AG04449 (cell line): ENCODE measurements around the gene FPR2.

Experiments
- CTCF ChIA-PET: fragments of 350-600 bp; formaldehyde crosslinking; extraction: SDS; loops from one replicate; lab custom pipeline; 2021; ENCODE audit warnings: antibody characterized with exemption; lab: Yijun Ruan, JAX
- POLR2A ChIA-PET: fragments of 400-600, 350-600 bp; formaldehyde crosslinking; extraction: SDS; loops from one replicate; lab custom pipeline; 2020; ENCODE audit warnings: antibody characterized with exemption, inconsistent platforms; lab: Yijun Ruan, JAX
- DNase-seq: peaks from one replicate; pipeline ENCODE4 v3.0.0-alpha.2; 2010; ENCODE audit warnings: low read depth, low spot score
- H3K4me3 ChIP-seq: 2 replicates; pipeline ENCODE4 v1.5.1; 2011; ENCODE audit warnings: low read depth, mild to moderate bottlenecking, control low read depth, low read length
- TF ChIP-seq, protein P1 (sequence below): IDR thresholded peaks from one replicate; pipeline ENCODE4 v1.5.1; 2011; ENCODE audit warnings: mild to moderate bottlenecking, moderate library complexity, low read length, control low read depth, inconsistent platforms; ENCODE audit not compliant: insufficient read depth; ENCODE audit errors: missing control alignments

Gene FPR2

GRCh38 chr19:51807111-51807701 lies 46.2 kb downstream of the FPR2 start:
- ChIA-PET POLR2A (no interaction called here), CTCF (no interaction called here)
- TF ChIP-seq, protein P1, sequence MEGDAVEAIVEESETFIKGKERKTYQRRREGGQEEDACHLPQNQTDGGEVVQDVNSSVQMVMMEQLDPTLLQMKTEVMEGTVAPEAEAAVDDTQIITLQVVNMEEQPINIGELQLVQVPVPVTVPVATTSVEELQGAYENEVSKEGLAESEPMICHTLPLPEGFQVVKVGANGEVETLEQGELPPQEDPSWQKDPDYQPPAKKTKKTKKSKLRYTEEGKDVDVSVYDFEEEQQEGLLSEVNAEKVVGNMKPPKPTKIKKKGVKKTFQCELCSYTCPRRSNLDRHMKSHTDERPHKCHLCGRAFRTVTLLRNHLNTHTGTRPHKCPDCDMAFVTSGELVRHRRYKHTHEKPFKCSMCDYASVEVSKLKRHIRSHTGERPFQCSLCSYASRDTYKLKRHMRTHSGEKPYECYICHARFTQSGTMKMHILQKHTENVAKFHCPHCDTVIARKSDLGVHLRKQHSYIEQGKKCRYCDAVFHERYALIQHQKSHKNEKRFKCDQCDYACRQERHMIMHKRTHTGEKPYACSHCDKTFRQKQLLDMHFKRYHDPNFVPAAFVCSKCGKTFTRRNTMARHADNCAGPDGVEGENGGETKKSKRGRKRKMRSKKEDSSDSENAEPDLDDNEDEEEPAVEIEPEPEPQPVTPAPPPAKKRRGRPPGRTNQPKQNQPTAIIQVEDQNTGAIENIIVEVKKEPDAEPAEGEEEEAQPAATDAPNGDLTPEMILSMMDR, result no peak
- no peak for DNase-seq
- no peak overlapping the region for H3K4me3 ChIP-seq

GRCh38 chr19:51807925-51808324 lies 46.9 kb downstream of the FPR2 start:
- no peak overlapping the region for H3K4me3 ChIP-seq
- no peak for DNase-seq
- POLR2A ChIA-PET, result no interaction called here
- TF ChIP-seq, protein P1, result no peak
- CTCF ChIA-PET, result interaction anchor here (0.6 to 2.2 kb wide), 4 partner anchors 10 to 151 kb away, joined by 3 to 10 read pairs (median 4); no protein-coding TSS in a partner anchor

- TF ChIP-seq, protein P1, result no peak
- no peak overlapping the region for H3K4me3 ChIP-seq
- POLR2A ChIA-PET, result no interaction called here
- CTCF ChIA-PET, result interaction anchor here (0.6 to 2.2 kb wide), 4 partner anchors 9 to 151 kb away, joined by 3 to 10 read pairs (median 4); no protein-coding TSS in a partner anchor
- no peak for DNase-seq
Measured at GRCh38 chr19:51808333-51808986, 47.5 kb downstream of the FPR2 start.

- H3K4me3 ChIP-seq, result no peak overlapping the region
- TF ChIP-seq, protein P1, result no peak
- DNase-seq, result no peak
- ChIA-PET CTCF (interaction anchor here (2.2 kb wide), 1 partner anchor 32 kb away, joined by 10 read pairs; no protein-coding TSS in a partner anchor), POLR2A (no interaction called here)
Measured at GRCh38 chr19:51809787-51810186, 48.8 kb downstream of the FPR2 start.

DNA sequence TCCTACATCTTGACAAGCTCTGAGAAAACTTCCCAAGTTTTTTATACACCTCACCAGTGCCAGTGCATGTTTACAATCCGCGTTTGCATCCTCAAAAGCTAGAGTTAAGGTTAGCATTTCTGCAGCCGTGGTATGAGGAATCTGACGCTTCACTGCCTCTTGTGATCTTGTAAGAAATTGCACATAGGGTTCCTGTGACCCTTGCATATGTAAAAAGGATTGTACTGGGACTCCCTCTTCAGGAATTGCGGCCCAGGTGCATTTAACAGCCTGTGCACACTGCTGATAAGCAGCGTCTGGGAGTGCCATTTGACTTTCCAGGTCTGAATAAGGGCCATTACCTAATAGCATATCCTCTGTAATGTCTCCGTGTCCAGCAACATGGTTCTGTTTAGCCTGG lies 49.2 kb downstream of the FPR2 start:
- TF ChIP-seq, protein P1, result no peak
- ChIA-PET POLR2A (no interaction called here), CTCF (no interaction called here)
- DNase-seq, result no peak
- no peak overlapping the region for H3K4me3 ChIP-seq

- DNase-seq, result no peak
- TF ChIP-seq, protein P1, result no peak
- ChIA-PET POLR2A (no interaction called here), CTCF (no interaction called here)
- no peak overlapping the region for H3K4me3 ChIP-seq
Measured at GRCh38 chr19:51811344-51811743, 50.4 kb downstream of the FPR2 start.
